CD4-positive, CD25-positive, alpha-beta regulatory T cell (primary cell): ENCODE results near the gene PTPRN2. TPM values are rescaled to one million over a fixed set of nuclear protein-coding genes. Genes with fewer than 3 reads are reported as not detected.

ENCODE experiments used
- ATAC-seq, 2 donors: fragments of 150-1000 bp; cut with Tn5 transposase; one replicate each; pipeline ENCODE4 v1.10.0; 2021; ENCODE audit warnings: low read depth in 2 of 2, moderate number of reproducible peaks in 2 of 2, moderate library complexity in 1 of 2
- DNase-seq, 3 donors: peaks; one replicate each; pipeline versions ENCODE4 v3.0.0 to v3.0.0-alpha.2; 2012 to 2022; ENCODE audit warnings: mixed read lengths in 1 of 3
- H3K27ac ChIP-seq: one replicate; pipeline ENCODE4 v1.7.0; 2013; ENCODE audit warnings: mild to moderate bottlenecking, low read length; ENCODE audit not compliant: insufficient read depth, poor library complexity, severe bottlenecking
- H3K27me3 ChIP-seq: one replicate; pipeline ENCODE4 v1.7.0; 2013; ENCODE audit warnings: low read length; ENCODE audit not compliant: control insufficient read depth, insufficient read depth
- H3K36me3 ChIP-seq: one replicate; pipeline ENCODE4 v1.7.0; 2013; ENCODE audit warnings: mild to moderate bottlenecking, low read length, moderate library complexity; ENCODE audit not compliant: control insufficient read depth, insufficient read depth
- H3K4me1 ChIP-seq: 2 replicates; pipeline ENCODE4 v1.7.0; 2013; ENCODE audit warnings: mild to moderate bottlenecking, low read length; ENCODE audit not compliant: insufficient read depth, control insufficient read depth, poor library complexity, severe bottlenecking
- H3K4me3 ChIP-seq: one replicate; pipeline ENCODE4 v1.7.0; 2013; ENCODE audit warnings: low read depth, mild to moderate bottlenecking, low read length, moderate library complexity
- H3K9me3 ChIP-seq, 2 experiments: 1 replicate in 1 of 2; 2 replicates in 1 of 2; pipeline ENCODE4 v1.7.0; 2013; ENCODE audit warnings: low read length in 2 of 2, mild to moderate bottlenecking in 1 of 2, moderate library complexity in 1 of 2; ENCODE audit not compliant: control insufficient read depth in 2 of 2
- H3K27ac Mint-ChIP-seq, 3 donors: one replicate each; pipeline ENCODE4 v1.8.0; 2020 to 2022; ENCODE audit warnings: mild to moderate bottlenecking in 3 of 3, mixed read lengths in 3 of 3, moderate library complexity in 2 of 3
- H3K27me3 Mint-ChIP-seq: one replicate; pipeline ENCODE4 v1.8.0; 2022; ENCODE audit warnings: mild to moderate bottlenecking, mixed read lengths
- H3K36me3 Mint-ChIP-seq: one replicate; pipeline ENCODE4 v1.8.0; 2020; ENCODE audit warnings: mixed read lengths
- H3K4me1 Mint-ChIP-seq, 4 donors: one replicate each; pipeline ENCODE4 v1.8.0; 2020 to 2022; ENCODE audit warnings: mixed read lengths in 4 of 4, mild to moderate bottlenecking in 1 of 4
- H3K4me3 Mint-ChIP-seq, 4 donors: one replicate each; pipeline ENCODE4 v1.8.0; 2020 to 2022; ENCODE audit warnings: mild to moderate bottlenecking in 4 of 4, mixed read lengths in 4 of 4, moderate library complexity in 3 of 4
- H3K9me3 Mint-ChIP-seq, 7 donors: one replicate each; pipeline ENCODE4 v1.8.0; 2020 to 2022; ENCODE audit warnings: mixed read lengths in 7 of 7, mild to moderate bottlenecking in 3 of 7, moderate library complexity in 2 of 7
- polyA plus RNA-seq, 4 donors: library from polyadenylated mRNA; unstranded; fragments of 300-500 nt; fragmentation: Illumina TruSeq; gene quantifications; one replicate each; pipeline ENCODE4 v1.2.3, GENCODE V29; 2021
- total RNA-seq: library from RNA; stranded (reverse); gene quantifications from one replicate; pipeline ENCODE4 v1.2.3, GENCODE V29; 2022

PTPRN2 gene
- total and polyA plus RNA-seq, 5 donors from 2014 or later = 1.6 to 4.7 (median 2.7) TPM

GRCh38 chr7:157768198-157768597 is 819.4 kb downstream of the PTPRN2 start:
- ATAC-seq = no peak
- Mint-ChIP-seq H3K4me3 (no peak overlapping the region), H3K27me3 (peaks cover 5% of the 10 kb centered on the region), H3K4me1 (peaks cover 0 to 5% (median 2%) of the 10 kb centered on the region in 4 donors), H3K27ac (no peak overlapping the region), H3K9me3 (peaks cover 0 to 24% (median 7%) of the 10 kb centered on the region in 7 donors), H3K36me3 (no peaks in the 10 kb centered on the region)
- H3K4me1 ChIP-seq = no peaks in the 10 kb centered on the region
- H3K27ac ChIP-seq = no peak overlapping the region
- no peaks in the 10 kb centered on the region for H3K27me3 ChIP-seq
- DNase-seq = no peak
- H3K36me3 ChIP-seq = no peaks in the 10 kb centered on the region
- peaks cover 0 to 4% of the 10 kb centered on the region in 2 experiments for H3K9me3 ChIP-seq
- no peak overlapping the region for H3K4me3 ChIP-seq

GRCh38 chr7:157767506-157768197 is 820.0 kb downstream of the PTPRN2 start:
- Mint-ChIP-seq H3K4me3 (no peak overlapping the region), H3K27ac (no peak overlapping the region), H3K4me1 (peaks cover 0 to 5% (median 2%) of the 10 kb centered on the region in 4 donors), H3K9me3 (peaks cover 0 to 24% (median 7%) of the 10 kb centered on the region in 7 donors), H3K27me3 (peaks cover 5% of the 10 kb centered on the region), H3K36me3 (no peaks in the 10 kb centered on the region)
- no peaks in the 10 kb centered on the region for H3K27me3 ChIP-seq
- DNase-seq (no peak), ATAC-seq (no peak)
- no peaks in the 10 kb centered on the region for H3K36me3 ChIP-seq
- no peak overlapping the region for H3K4me3 ChIP-seq
- H3K27ac ChIP-seq = no peak overlapping the region
- H3K4me1 ChIP-seq = no peaks in the 10 kb centered on the region
- peaks cover 0 to 4% of the 10 kb centered on the region in 2 experiments for H3K9me3 ChIP-seq

DNA sequence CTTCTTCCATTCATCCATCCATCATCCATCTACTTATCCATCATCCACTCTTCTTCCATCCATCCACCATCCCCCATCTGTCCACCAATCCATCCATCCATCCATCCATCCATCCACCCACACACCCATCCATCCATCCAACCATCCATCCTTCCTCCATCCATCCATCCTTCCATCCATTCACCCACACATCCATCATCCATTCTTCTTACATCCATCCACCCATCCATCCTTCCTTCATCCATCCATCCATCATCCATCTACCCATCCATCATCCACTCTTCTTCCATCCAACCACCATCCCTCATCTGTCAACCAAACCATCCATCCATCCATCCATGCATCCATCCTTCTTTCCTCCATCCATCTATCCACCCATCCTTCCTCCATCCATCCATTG is 821.5 kb downstream of the PTPRN2 start:
- Mint-ChIP-seq H3K27me3 (peaks cover 5% of the 10 kb centered on the region), H3K9me3 (peaks cover 0 to 19% (median 1%) of the 10 kb centered on the region in 7 donors), H3K4me1 (peaks cover 0 to 2% (median 0%) of the 10 kb centered on the region in 4 donors), H3K4me3 (no peak overlapping the region), H3K36me3 (no peaks in the 10 kb centered on the region), H3K27ac (peak overlapping the region in 1 of 3 donors; percentile 80)
- H3K4me3 ChIP-seq = no peak overlapping the region
- H3K27ac ChIP-seq = no peak overlapping the region
- DNase-seq = no peak
- ATAC-seq = no peak
- no peaks in the 10 kb centered on the region for H3K27me3 ChIP-seq
- H3K4me1 ChIP-seq = no peaks in the 10 kb centered on the region
- H3K9me3 ChIP-seq = peaks cover 0 to 4% of the 10 kb centered on the region in 2 experiments
- H3K36me3 ChIP-seq = no peaks in the 10 kb centered on the region

DNA sequence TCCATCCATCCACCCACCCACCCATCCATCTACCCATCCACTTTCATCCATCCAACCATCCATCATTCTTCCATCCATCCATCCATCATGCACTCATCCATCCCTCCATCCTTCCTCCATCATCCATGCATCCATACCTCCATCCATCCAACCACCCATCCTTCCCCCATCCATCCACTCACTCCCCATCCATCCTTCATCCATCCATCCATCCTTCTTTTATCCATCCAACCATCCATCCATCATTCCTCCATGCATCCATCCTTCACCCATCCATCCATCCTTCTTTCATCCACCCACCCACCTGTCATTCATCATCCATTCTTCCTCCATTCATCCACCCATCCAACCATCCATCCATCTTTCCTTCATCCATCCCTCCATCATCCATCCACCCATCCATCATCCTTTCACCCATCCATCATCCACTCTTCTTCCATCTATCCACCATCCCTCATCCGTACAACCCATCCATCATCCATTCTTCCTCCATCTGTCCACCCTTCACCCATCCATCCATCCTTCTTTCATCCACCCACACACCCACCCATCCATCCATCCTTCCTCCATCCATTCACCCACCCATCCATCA is 822.6 kb downstream of the PTPRN2 start:
- Histone ChIP-seq H3K27ac (no peak overlapping the region), H3K36me3 (no peaks in the 10 kb centered on the region), H3K9me3 (peaks cover 0 to 4% of the 10 kb centered on the region in 2 experiments), H3K4me3 (no peak overlapping the region), H3K4me1 (no peaks in the 10 kb centered on the region), H3K27me3 (no peaks in the 10 kb centered on the region)
- DNase-seq (no peak), ATAC-seq (no peak)
- H3K27me3 Mint-ChIP-seq = peaks cover 4% of the 10 kb centered on the region
- H3K36me3 Mint-ChIP-seq = no peaks in the 10 kb centered on the region
- peaks cover 0 to 8% (median 2%) of the 10 kb centered on the region in 4 donors for H3K4me1 Mint-ChIP-seq
- no peak overlapping the region for H3K27ac Mint-ChIP-seq
- H3K9me3 Mint-ChIP-seq = peaks cover 0 to 21% (median 1%) of the 10 kb centered on the region in 7 donors
- no peak overlapping the region for H3K4me3 Mint-ChIP-seq

GRCh38 chr7:157764193-157764592 is 823.4 kb downstream of the PTPRN2 start:
- ATAC-seq (no peak), DNase-seq (no peak)
- Mint-ChIP-seq H3K36me3 (no peaks in the 10 kb centered on the region), H3K27me3 (no peaks in the 10 kb centered on the region), H3K4me1 (peaks cover 0 to 8% (median 2%) of the 10 kb centered on the region in 4 donors), H3K9me3 (peaks cover 0 to 21% (median 1%) of the 10 kb centered on the region in 7 donors), H3K27ac (no peak overlapping the region), H3K4me3 (no peak overlapping the region)
- Histone ChIP-seq H3K4me3 (no peak overlapping the region), H3K4me1 (no peaks in the 10 kb centered on the region), H3K27ac (no peak overlapping the region), H3K9me3 (peaks cover 0 to 4% of the 10 kb centered on the region in 2 experiments), H3K36me3 (no peaks in the 10 kb centered on the region), H3K27me3 (no peaks in the 10 kb centered on the region)

GRCh38 chr7:157763279-157764000 is 824.2 kb downstream of the PTPRN2 start:
- no peaks in the 10 kb centered on the region for H3K4me1 ChIP-seq
- Mint-ChIP-seq H3K27me3 (no peaks in the 10 kb centered on the region), H3K36me3 (no peaks in the 10 kb centered on the region), H3K27ac (no peak overlapping the region), H3K9me3 (peaks cover 0 to 21% (median 1%) of the 10 kb centered on the region in 7 donors), H3K4me3 (no peak overlapping the region), H3K4me1 (peaks cover 0 to 8% (median 2%) of the 10 kb centered on the region in 4 donors)
- H3K36me3 ChIP-seq = no peaks in the 10 kb centered on the region
- no peak overlapping the region for H3K4me3 ChIP-seq
- H3K9me3 ChIP-seq = peaks cover 0 to 4% of the 10 kb centered on the region in 2 experiments
- H3K27me3 ChIP-seq = no peaks in the 10 kb centered on the region
- no peak for DNase-seq
- H3K27ac ChIP-seq = no peak overlapping the region
- no peak for ATAC-seq

- H3K4me1 Mint-ChIP-seq = peaks cover 0 to 8% (median 2%) of the 10 kb centered on the region in 4 donors
Measured at GRCh38 chr7:157762824-157763223, 824.8 kb downstream of the PTPRN2 start.

More at GRCh38 chr7:157762824-157763223, 824.8 kb downstream of the PTPRN2 start:
- DNase-seq (no peak), ATAC-seq (no peak)
- Mint-ChIP-seq H3K27me3 (no peaks in the 10 kb centered on the region), H3K9me3 (peaks cover 0 to 21% (median 1%) of the 10 kb centered on the region in 7 donors), H3K27ac (no peak overlapping the region), H3K36me3 (no peaks in the 10 kb centered on the region), H3K4me3 (no peak overlapping the region)
- peaks cover 0 to 4% of the 10 kb centered on the region in 2 experiments for H3K9me3 ChIP-seq
- H3K4me1 ChIP-seq = no peaks in the 10 kb centered on the region
- no peaks in the 10 kb centered on the region for H3K36me3 ChIP-seq
- no peaks in the 10 kb centered on the region for H3K27me3 ChIP-seq
- H3K4me3 ChIP-seq = no peak overlapping the region
- no peak overlapping the region for H3K27ac ChIP-seq
